ENCODE measurements around the gene PSMB11. TPM values are rescaled to one million over a fixed set of nuclear protein-coding genes. Genes with fewer than 3 reads are reported as not detected.

The PSMB11 gene
- total RNA-seq, 2 experiments from 2014 or later, result not detected

GRCh38 chr14:23089498-23090253 is 47.7 kb downstream of the PSMB11 start:
- CTCF ChIA-PET, result interaction anchor here (0.6 to 4.4 kb wide), 9 partner anchors 10 to 118 kb away, joined by 3 to 36 read pairs (median 4); no protein-coding TSS in a partner anchor
- no peak overlapping the region for H3K4me3 Mint-ChIP-seq
- H3K27me3 Mint-ChIP-seq, result no peaks in the 10 kb centered on the region
- intact Hi-C loops (cut with DNase I, micrococcal nuclease), result loop anchor here (10.0 kb wide), 4 partner anchors 195 to 1825 kb away; partner anchors contain the start of genes DCAF11 (in 1 of the 2), EMC9 (in 1 of the 2), HNRNPC (in 1 of the 2) and HOMEZ (in 1 of the 2)
- H3K36me3 Mint-ChIP-seq (ENCODE audit: low read depth), result peaks cover 63% of the 10 kb centered on the region
- ATAC-seq (no peak), DNase-seq (no peak)
- H3K27ac Mint-ChIP-seq, result peak overlapping the region; percentile 62
- POLR2A ChIA-PET, result interaction anchor here (0.6 to 1.1 kb wide), 2 partner anchors 12 to 27 kb away, joined by 3 read pairs; no protein-coding TSS in a partner anchor
- H3K4me1 Mint-ChIP-seq, result peaks cover 45% of the 10 kb centered on the region
- H3K9me3 Mint-ChIP-seq (ENCODE audit: low read depth), result no peaks in the 10 kb centered on the region

GRCh38 chr14:23090254-23090636 is 48.2 kb downstream of the PSMB11 start:
- ATAC-seq (no peak), DNase-seq (no peak)
- Mint-ChIP-seq H3K27ac (peak overlapping the region; percentile 6), H3K4me3 (no peak overlapping the region), H3K27me3 (no peaks in the 10 kb centered on the region), H3K4me1 (peaks cover 39% of the 10 kb centered on the region), H3K36me3 (ENCODE audit: low read depth) (peaks cover 58% of the 10 kb centered on the region), H3K9me3 (ENCODE audit: low read depth) (no peaks in the 10 kb centered on the region)
- CTCF ChIA-PET, result interaction anchor here (0.6 to 4.4 kb wide), 8 partner anchors 9 to 104 kb away, joined by 3 to 36 read pairs (median 4); no protein-coding TSS in a partner anchor
- POLR2A ChIA-PET, result interaction anchor here (1.1 kb wide), 1 partner anchor 13 kb away, joined by 3 read pairs; no protein-coding TSS in a partner anchor
- intact Hi-C loops (cut with DNase I, micrococcal nuclease), result loop anchor here (10.0 kb wide), 4 partner anchors 195 to 1825 kb away; partner anchors contain the start of genes DCAF11 (in 1 of the 2), EMC9 (in 1 of the 2), HNRNPC (in 1 of the 2) and HOMEZ (in 1 of the 2)

GRCh38 chr14:23091294-23092225 is 49.5 kb downstream of the PSMB11 start:
- ATAC-seq, result no peak
- no peak for DNase-seq
- H3K27me3 Mint-ChIP-seq, result no peaks in the 10 kb centered on the region
- H3K9me3 Mint-ChIP-seq (ENCODE audit: low read depth), result no peaks in the 10 kb centered on the region
- peak overlapping the region; percentile 37 for H3K4me3 Mint-ChIP-seq
- ChIA-PET POLR2A (interaction anchor here (0.6 to 0.8 kb wide), 3 partner anchors 20 to 1907 kb away, joined by 3 read pairs; no protein-coding TSS in a partner anchor), CTCF (interaction anchor here (0.7 to 4.4 kb wide), 13 partner anchors 12 to 184 kb away, joined by 3 to 36 read pairs (median 6); partner anchors contain the start of gene CDH24)
- peaks cover 28% of the 10 kb centered on the region for H3K4me1 Mint-ChIP-seq
- H3K27ac Mint-ChIP-seq, result peak overlapping the region; percentile 56
- H3K36me3 Mint-ChIP-seq (ENCODE audit: low read depth), result peaks cover 48% of the 10 kb centered on the region
- intact Hi-C loops (cut with DNase I, micrococcal nuclease), result loop anchor here (10.0 kb wide), 4 partner anchors 193 to 1827 kb away; partner anchors contain the start of genes DCAF11 (in 1 of the 2), EMC9 (in 1 of the 2), HNRNPC (in 1 of the 2) and HOMEZ (in 1 of the 2)

GRCh38 chr14:23093104-23093503 is 51.1 kb downstream of the PSMB11 start:
- Mint-ChIP-seq H3K27me3 (no peaks in the 10 kb centered on the region), H3K4me1 (peaks cover 28% of the 10 kb centered on the region), H3K4me3 (no peak overlapping the region), H3K9me3 (ENCODE audit: low read depth) (no peaks in the 10 kb centered on the region), H3K36me3 (ENCODE audit: low read depth) (peaks cover 49% of the 10 kb centered on the region), H3K27ac (peak overlapping the region; percentile 52)
- DNase-seq, result no peak
- ChIA-PET POLR2A (no interaction called here), CTCF (interaction anchor here (1.5 to 4.4 kb wide), 5 partner anchors 13 to 107 kb away, joined by 3 to 36 read pairs (median 8); partner anchors contain the start of gene CDH24)
- intact Hi-C loops (cut with DNase I, micrococcal nuclease), result loop anchor here (10.0 kb wide), 4 partner anchors 192 to 1828 kb away; partner anchors contain the start of genes DCAF11 (in 1 of the 2), EMC9 (in 1 of the 2), HNRNPC (in 1 of the 2) and HOMEZ (in 1 of the 2)
- no peak for ATAC-seq

GRCh38 chr14:23093526-23093925 is 51.5 kb downstream of the PSMB11 start:
- ATAC-seq (no peak), DNase-seq (no peak)
- Mint-ChIP-seq H3K27ac (peak overlapping the region; percentile 52), H3K4me1 (peaks cover 28% of the 10 kb centered on the region), H3K9me3 (ENCODE audit: low read depth) (no peaks in the 10 kb centered on the region), H3K4me3 (no peak overlapping the region), H3K27me3 (no peaks in the 10 kb centered on the region), H3K36me3 (ENCODE audit: low read depth) (peaks cover 52% of the 10 kb centered on the region)
- POLR2A ChIA-PET, result no interaction called here
- intact Hi-C loops (cut with DNase I, micrococcal nuclease), result loop anchor here (10.0 kb wide), 4 partner anchors 191 to 1829 kb away; partner anchors contain the start of genes DCAF11 (in 1 of the 2), EMC9 (in 1 of the 2), HNRNPC (in 1 of the 2) and HOMEZ (in 1 of the 2)
- CTCF ChIA-PET, result interaction anchor here (1.8 to 5.1 kb wide), 6 partner anchors 8 to 164 kb away, joined by 13 to 58 read pairs (median 30); partner anchors contain the start of gene PRMT5

Other genes starting within 250 kb of the PSMB11 start
- under 1 TPM; 0.50 to 0.72 TPM for gene SLC7A7, start 226.8 kb upstream of the PSMB11 start, total RNA-seq
- gene MRPL52, start 212.3 kb upstream of the PSMB11 start, total RNA-seq, result 100 to 1,000 TPM; 115 to 136 TPM
- gene MMP14, start 205.6 kb upstream of the PSMB11 start, total RNA-seq, result 1 to 10 TPM; 2.0 to 2.1 TPM
- gene LRP10, start 170.5 kb upstream of the PSMB11 start, total RNA-seq, result 10 to 100 TPM; 36.3 to 41.8 TPM
- gene REM2, start 159.0 kb upstream of the PSMB11 start, total RNA-seq, result under 1 TPM; 0.33 to 0.48 TPM
- 10 to 100 TPM; 61.6 to 68.6 TPM for gene RBM23, start 123.1 kb upstream of the PSMB11 start, total RNA-seq
- gene PRMT5, start 112.8 kb upstream of the PSMB11 start, total RNA-seq, result 100 to 1,000 TPM; 121 to 151 TPM
- gene HAUS4, start 85.1 kb upstream of the PSMB11 start, total RNA-seq, result 10 to 100 TPM; 62.5 to 84.4 TPM
- 1 to 10 TPM; 2.9 to 3.2 TPM for gene AJUBA, start 59.7 kb upstream of the PSMB11 start, total RNA-seq
- 10 to 100 TPM; 10.7 to 11.5 TPM for gene C14orf93, start 32.1 kb upstream of the PSMB11 start, total RNA-seq
- 100 to 1,000 TPM; 104 to 129 TPM for gene PSMB5, start 7.3 kb upstream of the PSMB11 start, total RNA-seq
- 1 to 10 TPM in 1 of 2 experiments, under 1 TPM in 1; 0.82 to 1.1 TPM for gene CDH24, start 15.3 kb downstream of the PSMB11 start, total RNA-seq
- gene ACIN1, start 52.9 kb downstream of the PSMB11 start, total RNA-seq, result 100 to 1,000 TPM; 160 to 215 TPM
- 10 to 100 TPM; 43.8 to 51.5 TPM for gene C14orf119, start 53.3 kb downstream of the PSMB11 start, total RNA-seq
- not detected for gene CIROP, start 62.8 kb downstream of the PSMB11 start, total RNA-seq
- under 1 TPM; 0.19 to 0.34 TPM for gene CEBPE, start 77.0 kb downstream of the PSMB11 start, total RNA-seq
- 1 to 10 TPM in 1 of 2 experiments, under 1 TPM in 1; 0.89 to 1.6 TPM for gene SLC7A8, start 141.4 kb downstream of the PSMB11 start, total RNA-seq
- not detected for gene RNF212B, start 195.7 kb downstream of the PSMB11 start, total RNA-seq
- gene HOMEZ, start 243.9 kb downstream of the PSMB11 start, total RNA-seq, result 10 to 100 TPM; 13.7 to 17.5 TPM

All from activated CD4-positive, alpha-beta T cell treated with anti-CD3 and anti-CD28 coated beads for 36 hours (primary cell).